Esophagus muscularis mucosa (tissue), 4 donors: ENCODE results near the gene UTF1. TPM values are rescaled to one million over a fixed set of nuclear protein-coding genes. Genes with fewer than 3 reads are reported as not detected.
A peak's percentile ranks its signal among the peaks of the same experiment; 100 is the strongest.

Source experiments
- DNase-seq: peaks from one replicate; pipeline ENCODE4 v3.0.0-alpha.2; 2017; ENCODE audit errors: extremely low spot score
- H3K27ac ChIP-seq, 4 donors: fragments of 200-600 bp; sonication (generic); replicated peaks in 1 of 4; 1 replicate in 3 of 4; 2 replicates in 1 of 4; pipeline ENCODE4 v1.5.1; 2016 to 2019; ENCODE audit warnings: mild to moderate bottlenecking in 1 of 4
- H3K27me3 ChIP-seq, 4 donors: fragments of 200-600 bp; sonication (generic); one replicate each; pipeline versions ENCODE4 v1.5.1 to v1.6.0; 2016 to 2019
- H3K36me3 ChIP-seq, 4 donors: fragments of 200-600 bp; sonication (generic); one replicate each; pipeline ENCODE4 v1.5.1; 2016 to 2019
- H3K4me1 ChIP-seq, 4 donors: fragments of 200-600 bp; sonication (generic); one replicate each; pipeline ENCODE4 v1.5.1; 2016 to 2019
- H3K4me3 ChIP-seq, 4 donors: fragments of 200-600 bp; sonication (generic); 1 replicate in 2 of 4; 2 replicates in 2 of 4; pipeline ENCODE4 v1.5.1; 2016 to 2019; ENCODE audit warnings: mild to moderate bottlenecking in 4 of 4, moderate library complexity in 1 of 4
- H3K9me3 ChIP-seq, 4 donors: fragments of 200-600 bp; sonication (generic); 1 replicate in 3 of 4; 2 replicates in 1 of 4; pipeline ENCODE4 v1.5.1; 2016 to 2019
- EP300 ChIP-seq: sonication (generic); formaldehyde crosslinking; IDR thresholded peaks from one replicate; pipeline ENCODE4 v1.6.1; 2017; ENCODE audit warnings: antibody characterized with exemption
- POLR2A ChIP-seq: fragments of 450-650 bp; IDR thresholded peaks from one replicate; pipeline ENCODE4 v1.6.1; 2017; ENCODE audit warnings: antibody characterized with exemption, moderate library complexity, mild to moderate bottlenecking, low read depth
- POLR2AphosphoS5 ChIP-seq, 2 donors: sonication (generic); formaldehyde crosslinking; IDR thresholded peaks; one replicate each; pipeline ENCODE4 v1.6.1; 2017; ENCODE audit warnings: antibody characterized with exemption in 2 of 2
- WGBS: methylation state at CpG from one replicate; pipeline ENCODE4 v1.1.5; 2018; 5-methylcytosine and 5-hydroxymethylcytosine counted together
- intact Hi-C: fragments of 100-400 bp; cut with DNase I; formaldehyde crosslinking; loops from one replicate; pipeline ENCODE4 v1.15.1; 2023
- total RNA-seq, 4 donors: library from RNA; depleted of rRNA; stranded (reverse); fragments of >200 nt; gene quantifications; one replicate each; pipeline versions ENCODE4 v1.1.0 to v1.2.1, GENCODE V29; 2016
- TF ChIP-seq, protein P1 (sequence below), 3 experiments: fragments of 200-600 bp in 2 of 3; fragments of 450-650 bp in 1 of 3; sonication (generic) in 2 of 3; IDR thresholded peaks; one replicate each; pipeline ENCODE4 v1.5.1; 2017 to 2019; ENCODE audit warnings: antibody characterized with exemption in 3 of 3, mild to moderate bottlenecking in 2 of 3, moderate library complexity in 1 of 3

UTF1 gene
- total RNA-seq, 4 donors from 2014 or later, result not detected

DNA sequence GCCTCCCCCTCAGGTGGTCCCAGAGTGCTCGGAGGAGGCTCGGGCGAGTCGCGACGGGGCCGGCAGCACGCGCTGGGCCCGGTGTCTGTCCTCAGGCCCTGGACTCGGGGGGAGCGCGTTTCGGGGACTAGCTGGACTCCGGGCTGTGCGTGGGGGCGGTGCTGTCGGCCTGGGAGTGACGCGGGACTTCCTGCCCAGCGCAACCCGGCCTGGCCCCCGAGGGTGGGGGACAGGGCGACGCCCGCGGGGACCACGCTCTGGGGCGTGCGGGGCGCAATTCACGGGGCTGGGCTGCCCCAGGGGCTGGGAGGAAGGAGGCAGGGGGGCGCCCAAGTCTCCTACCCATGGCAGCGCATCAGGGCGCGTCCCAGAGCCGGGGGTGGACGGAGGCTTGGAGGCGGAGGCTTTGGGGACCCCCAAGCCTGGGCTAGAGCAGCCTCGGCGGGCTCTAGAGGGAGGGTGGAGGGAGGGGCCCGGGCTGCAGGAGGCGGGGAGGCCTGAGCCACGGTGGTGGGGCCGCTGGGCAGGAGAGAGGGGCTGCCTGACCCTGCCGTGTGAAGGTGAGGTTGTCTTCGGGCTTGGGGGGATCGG, 5.3 kb downstream of the UTF1 start:
- Histone ChIP-seq H3K4me1 (peaks cover 6 to 47% (median 39%) of the 10 kb centered on the region in 4 donors), H3K4me3 (peak overlapping the region; percentile 28 to 41 (median 36)), H3K36me3 (no peaks in the 10 kb centered on the region), H3K9me3 (no peaks in the 10 kb centered on the region), H3K27me3 (peaks cover 0 to 98% (median 38%) of the 10 kb centered on the region in 4 donors), H3K27ac (peak overlapping the region in 1 of 4 donors; percentile 44)
- intact Hi-C loops, result no loop called here
- no peak for TF ChIP-seq EP300
- no peak for TF ChIP-seq POLR2AphosphoS5 (IDR thresholded peaks at IDR 0.05)
- no peak for TF ChIP-seq POLR2A
- TF ChIP-seq, protein P1, sequence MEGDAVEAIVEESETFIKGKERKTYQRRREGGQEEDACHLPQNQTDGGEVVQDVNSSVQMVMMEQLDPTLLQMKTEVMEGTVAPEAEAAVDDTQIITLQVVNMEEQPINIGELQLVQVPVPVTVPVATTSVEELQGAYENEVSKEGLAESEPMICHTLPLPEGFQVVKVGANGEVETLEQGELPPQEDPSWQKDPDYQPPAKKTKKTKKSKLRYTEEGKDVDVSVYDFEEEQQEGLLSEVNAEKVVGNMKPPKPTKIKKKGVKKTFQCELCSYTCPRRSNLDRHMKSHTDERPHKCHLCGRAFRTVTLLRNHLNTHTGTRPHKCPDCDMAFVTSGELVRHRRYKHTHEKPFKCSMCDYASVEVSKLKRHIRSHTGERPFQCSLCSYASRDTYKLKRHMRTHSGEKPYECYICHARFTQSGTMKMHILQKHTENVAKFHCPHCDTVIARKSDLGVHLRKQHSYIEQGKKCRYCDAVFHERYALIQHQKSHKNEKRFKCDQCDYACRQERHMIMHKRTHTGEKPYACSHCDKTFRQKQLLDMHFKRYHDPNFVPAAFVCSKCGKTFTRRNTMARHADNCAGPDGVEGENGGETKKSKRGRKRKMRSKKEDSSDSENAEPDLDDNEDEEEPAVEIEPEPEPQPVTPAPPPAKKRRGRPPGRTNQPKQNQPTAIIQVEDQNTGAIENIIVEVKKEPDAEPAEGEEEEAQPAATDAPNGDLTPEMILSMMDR (IDR thresholded peaks at IDR 0.05), result no peak
- 3% methylated on average over 7 of the region's 48 CpGs for WGBS
- DNase-seq, result no peak

DNA sequence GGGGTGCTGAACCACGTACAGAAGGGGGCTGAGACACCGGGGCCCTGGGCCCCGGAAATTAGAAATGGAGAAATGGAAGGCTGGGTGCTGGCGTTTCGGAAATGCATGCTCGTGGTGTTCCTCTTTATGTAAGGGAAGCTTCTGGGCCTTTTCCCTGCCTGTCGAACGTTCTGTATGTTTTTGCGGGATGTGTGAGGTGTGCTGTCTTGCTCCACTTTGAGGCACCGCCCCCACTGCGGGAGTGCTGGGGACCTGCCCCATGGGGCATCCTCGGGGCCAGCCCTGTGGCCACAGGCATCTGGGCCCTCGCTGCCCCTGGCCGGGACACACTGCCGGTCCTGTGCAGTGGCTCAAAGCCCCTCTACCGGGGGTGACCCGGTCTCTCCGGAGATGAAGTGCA, 5.9 kb downstream of the UTF1 start:
- Histone ChIP-seq H3K4me1 (peaks cover 6 to 42% (median 33%) of the 10 kb centered on the region in 4 donors), H3K4me3 (peak overlapping the region; percentile 28 to 42 (median 36)), H3K27me3 (peaks cover 0 to 98% (median 38%) of the 10 kb centered on the region in 4 donors), H3K27ac (peak overlapping the region in 1 of 4 donors; percentile 44), H3K9me3 (no peaks in the 10 kb centered on the region), H3K36me3 (no peaks in the 10 kb centered on the region)
- DNase-seq, result no peak
- 2% methylated on average over 6 of the region's 18 CpGs for WGBS
- TF ChIP-seq POLR2A (no peak), POLR2AphosphoS5 (IDR thresholded peaks at IDR 0.05) (no peak), EP300 (no peak)
- TF ChIP-seq, protein P1 (IDR thresholded peaks at IDR 0.05), result no peak
- intact Hi-C loops, result no loop called here

DNA sequence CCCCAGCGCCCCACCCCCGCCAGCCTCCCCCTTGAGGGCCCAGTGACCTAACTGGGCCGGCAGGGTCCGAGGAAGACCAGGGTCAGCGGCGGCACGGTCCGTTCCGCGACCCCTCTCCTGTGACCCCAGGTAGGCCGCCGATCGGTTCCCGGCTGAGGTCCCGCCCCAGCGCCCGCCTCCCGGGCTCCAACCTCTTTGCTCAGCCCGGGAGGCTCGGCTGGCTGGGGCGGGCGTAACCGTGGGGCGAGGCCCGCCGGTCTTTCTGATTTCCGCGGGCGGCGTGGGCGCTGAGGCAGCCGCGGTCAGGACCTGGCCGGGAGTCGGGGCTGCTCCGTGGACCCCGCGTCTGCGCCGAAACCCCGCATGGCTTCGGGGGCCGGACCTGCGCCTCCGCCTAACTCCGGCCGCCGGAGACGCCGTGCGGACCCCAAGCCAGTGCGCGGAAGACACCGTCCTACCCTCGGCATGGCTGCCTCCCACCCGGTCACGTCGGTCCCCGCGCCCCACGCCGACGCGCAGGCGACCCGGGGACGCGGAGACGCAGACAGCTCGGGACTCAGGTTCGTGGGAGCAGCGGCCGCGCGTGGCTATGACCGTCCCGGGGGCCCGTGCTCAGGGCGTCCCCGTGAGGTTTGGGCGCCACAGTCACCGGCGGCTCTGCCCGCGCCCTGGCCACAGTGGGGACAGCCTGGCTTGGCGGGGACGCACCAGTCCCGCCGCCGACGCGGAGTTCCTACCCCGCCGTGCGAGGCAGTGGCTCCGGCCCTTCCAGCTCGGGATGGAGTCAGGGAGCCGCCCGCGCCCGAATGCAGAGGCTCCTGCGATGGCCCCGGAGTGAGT, 6.6 kb downstream of the UTF1 start:
- no peak for DNase-seq
- TF ChIP-seq POLR2AphosphoS5 (IDR thresholded peaks at IDR 0.05) (no peak), EP300 (no peak), POLR2A (no peak)
- TF ChIP-seq, protein P1 (IDR thresholded peaks at IDR 0.05), result no peak
- H3K27ac ChIP-seq, result no peak overlapping the region
- no peaks in the 10 kb centered on the region for H3K36me3 ChIP-seq
- peaks cover 6 to 35% (median 31%) of the 10 kb centered on the region in 4 donors for H3K4me1 ChIP-seq
- H3K9me3 ChIP-seq, result no peaks in the 10 kb centered on the region
- peaks cover 0 to 98% (median 38%) of the 10 kb centered on the region in 4 donors for H3K27me3 ChIP-seq
- no CpG with 5 or more reads among the region's 103 CpGs for WGBS
- intact Hi-C loops, result no loop called here
- H3K4me3 ChIP-seq, result peak overlapping the region; percentile 28 to 42 (median 36)

DNA sequence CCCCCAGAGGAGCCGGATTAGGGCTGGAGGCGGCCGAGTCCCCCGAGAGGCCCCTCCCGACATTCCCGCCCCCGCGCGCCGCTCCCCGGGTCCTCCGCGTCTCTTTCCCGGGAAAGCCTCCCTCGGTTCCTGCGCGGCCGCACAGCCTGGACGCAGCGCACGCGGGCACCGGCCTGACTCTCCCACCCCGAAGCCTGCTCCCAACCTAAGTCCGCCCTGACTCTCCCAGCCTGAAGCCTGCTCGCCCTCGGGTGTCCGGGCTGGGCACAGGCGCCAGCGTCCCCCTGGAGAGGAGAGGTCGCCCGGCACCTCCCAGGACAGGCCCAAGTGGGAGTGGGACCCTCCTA, 7.2 kb downstream of the UTF1 start:
- Histone ChIP-seq H3K27ac (no peak overlapping the region), H3K4me1 (peaks cover 6 to 35% (median 31%) of the 10 kb centered on the region in 4 donors), H3K9me3 (no peaks in the 10 kb centered on the region), H3K27me3 (peaks cover 0 to 98% (median 36%) of the 10 kb centered on the region in 4 donors), H3K4me3 (peak overlapping the region in 3 of 4 donors; percentile 35 to 42 (median 38)), H3K36me3 (no peaks in the 10 kb centered on the region)
- intact Hi-C loops, result no loop called here
- DNase-seq, result no peak
- 1% methylated on average over 18 of the region's 32 CpGs for WGBS
- TF ChIP-seq EP300 (no peak), POLR2AphosphoS5 (IDR thresholded peaks at IDR 0.05) (no peak), POLR2A (no peak)
- TF ChIP-seq, protein P1 (IDR thresholded peaks at IDR 0.05), result no peak
